ENCODE results near the gene OPCML. TPM values are rescaled to one million over a fixed set of nuclear protein-coding genes. Genes with fewer than 3 reads are reported as not detected.

Gene OPCML
- total and polyA plus RNA-seq, 9 donors, result 0.59 to 3.5 (median 1.5) TPM

DNA sequence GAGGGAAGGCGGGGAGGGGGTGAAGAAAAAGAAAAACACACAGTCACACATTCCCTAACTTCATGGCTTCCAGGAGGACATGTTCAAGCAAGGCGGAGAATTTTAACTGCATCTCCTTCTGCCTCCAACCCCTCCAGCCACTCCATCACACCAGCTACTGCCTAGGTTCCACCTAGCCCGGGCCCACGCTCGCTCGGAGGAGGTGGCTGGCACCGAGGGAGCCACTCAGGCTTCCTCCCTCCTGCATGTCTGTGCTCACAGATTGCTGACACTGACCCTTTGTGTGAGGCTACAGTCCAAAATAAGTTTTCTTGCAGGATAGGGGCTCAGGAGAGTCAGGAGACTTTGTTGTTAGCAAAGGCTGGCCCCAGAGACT is 9.4 kb upstream of the OPCML start:
- no peaks in the 10 kb centered on the region for H3K9me3 ChIP-seq (replicated peaks; ENCODE audit: control insufficient read depth, low read depth, low read length)
- no peaks in the 10 kb centered on the region for H3K4me1 ChIP-seq (ENCODE audit: control insufficient read depth, insufficient read depth, low read length)
- H3K4me3 ChIP-seq (ENCODE audit: low read length), result no peak overlapping the region
- 56% methylated on average over 4 of the region's 7 CpGs for WGBS (ENCODE audit: insufficient coverage)
- no peaks in the 10 kb centered on the region for H3K36me3 ChIP-seq (ENCODE audit: control insufficient read depth, insufficient read depth, low read length)
- no peak for DNase-seq
- no peak overlapping the region for H3K27ac ChIP-seq (ENCODE audit: low read length)
- no peaks in the 10 kb centered on the region for H3K27me3 ChIP-seq (ENCODE audit: control insufficient read depth, insufficient read depth, low read length)

DNA sequence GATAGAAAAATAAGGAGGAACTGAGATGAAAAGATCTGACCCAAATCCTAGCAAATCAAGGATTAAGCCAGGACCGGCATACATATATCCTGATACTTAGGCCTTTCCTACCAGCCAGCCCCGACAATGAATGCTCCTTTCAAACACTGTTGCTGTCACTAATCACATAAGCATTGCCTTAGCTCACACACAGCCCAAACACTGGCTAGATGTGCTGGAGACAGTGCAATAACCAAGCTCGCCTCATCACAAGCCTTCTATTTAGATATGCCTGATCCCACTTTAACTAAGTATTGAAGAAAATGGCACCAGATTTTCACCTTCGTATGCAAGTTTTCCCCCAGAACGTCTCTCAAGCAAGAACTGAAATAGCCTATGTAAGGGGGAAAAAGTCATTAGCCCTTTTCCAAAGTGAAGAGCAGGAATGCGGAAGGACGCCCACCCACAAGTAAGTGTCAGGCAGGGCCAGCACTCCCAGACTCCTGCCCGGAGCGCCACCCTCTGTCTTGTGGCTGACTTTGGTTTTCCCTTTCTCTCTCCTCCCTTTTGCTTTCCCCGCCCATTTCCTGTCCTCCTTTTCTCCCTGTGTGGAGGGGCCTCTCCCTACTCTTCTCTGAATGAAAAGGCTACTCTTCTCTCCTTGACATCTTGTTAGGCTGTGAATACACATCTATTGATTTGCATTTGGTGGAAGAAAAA is 8.9 kb upstream of the OPCML start:
- H3K4me3 ChIP-seq (ENCODE audit: low read length), result no peak overlapping the region
- peaks cover under 1% of the 10 kb centered on the region for H3K27me3 ChIP-seq (ENCODE audit: control insufficient read depth, insufficient read depth, low read length)
- no peak overlapping the region for H3K27ac ChIP-seq (ENCODE audit: low read length)
- H3K9me3 ChIP-seq (replicated peaks; ENCODE audit: control insufficient read depth, low read depth, low read length), result no peaks in the 10 kb centered on the region
- 48% methylated on average over 7 of the region's 10 CpGs for WGBS (ENCODE audit: insufficient coverage)
- no peaks in the 10 kb centered on the region for H3K36me3 ChIP-seq (ENCODE audit: control insufficient read depth, insufficient read depth, low read length)
- no peak for DNase-seq
- no peaks in the 10 kb centered on the region for H3K4me1 ChIP-seq (ENCODE audit: control insufficient read depth, insufficient read depth, low read length)

DNA sequence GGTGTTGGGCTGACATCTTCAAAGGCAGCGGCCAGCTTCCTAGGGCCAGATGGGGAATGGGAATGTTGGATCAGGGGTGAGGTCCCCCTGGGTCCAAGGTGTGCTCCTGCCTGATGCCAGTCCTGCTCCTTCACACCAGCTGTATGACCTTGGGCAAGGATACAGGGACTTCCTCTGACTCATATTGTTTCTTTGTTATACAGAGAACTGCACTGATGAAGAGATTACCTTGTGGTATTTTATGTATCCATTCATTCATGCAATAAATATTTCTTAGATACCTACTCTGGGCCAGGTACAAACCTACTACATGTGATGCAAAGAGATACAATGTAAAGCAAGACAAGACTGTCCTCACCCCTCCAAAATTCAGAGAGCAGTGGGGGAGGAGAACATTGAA is 3.9 kb upstream of the OPCML start:
- no peak overlapping the region for H3K4me3 ChIP-seq (ENCODE audit: low read length)

DNA sequence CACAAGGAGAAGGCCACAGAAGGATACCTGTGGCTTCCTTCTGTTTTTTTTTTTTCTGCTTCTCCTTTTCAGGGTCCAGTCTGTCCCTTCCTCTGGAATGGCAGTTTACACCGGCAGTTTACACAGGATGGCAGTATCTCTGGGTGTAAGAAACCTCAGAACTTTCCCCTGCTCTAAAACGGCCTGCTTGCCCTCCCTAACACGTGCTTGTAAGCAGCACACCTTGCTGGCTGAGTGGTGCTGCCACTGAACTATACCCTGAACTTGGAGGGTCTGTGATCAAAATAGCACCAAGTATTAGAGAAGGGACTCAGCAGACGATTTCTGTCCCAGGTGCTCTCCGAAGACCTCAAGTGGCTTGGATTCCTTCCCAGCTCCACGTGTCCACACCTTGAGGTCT is 904 bp upstream of the OPCML start:
- H3K27me3 ChIP-seq (ENCODE audit: control insufficient read depth, insufficient read depth, low read length), result peaks cover 55% of the 10 kb centered on the region

More for the DNA sequence above, 3.9 kb upstream of the OPCML start:
- no peak for DNase-seq
- Histone ChIP-seq H3K9me3 (replicated peaks; ENCODE audit: control insufficient read depth, low read depth, low read length) (no peaks in the 10 kb centered on the region), H3K4me1 (ENCODE audit: control insufficient read depth, insufficient read depth, low read length) (no peaks in the 10 kb centered on the region), H3K36me3 (ENCODE audit: control insufficient read depth, insufficient read depth, low read length) (no peaks in the 10 kb centered on the region), H3K27ac (ENCODE audit: low read length) (no peak overlapping the region), H3K27me3 (ENCODE audit: control insufficient read depth, insufficient read depth, low read length) (peaks cover 30% of the 10 kb centered on the region)
- WGBS (ENCODE audit: insufficient coverage), result no CpG with 5 or more reads among the region's 1 CpG

DNA sequence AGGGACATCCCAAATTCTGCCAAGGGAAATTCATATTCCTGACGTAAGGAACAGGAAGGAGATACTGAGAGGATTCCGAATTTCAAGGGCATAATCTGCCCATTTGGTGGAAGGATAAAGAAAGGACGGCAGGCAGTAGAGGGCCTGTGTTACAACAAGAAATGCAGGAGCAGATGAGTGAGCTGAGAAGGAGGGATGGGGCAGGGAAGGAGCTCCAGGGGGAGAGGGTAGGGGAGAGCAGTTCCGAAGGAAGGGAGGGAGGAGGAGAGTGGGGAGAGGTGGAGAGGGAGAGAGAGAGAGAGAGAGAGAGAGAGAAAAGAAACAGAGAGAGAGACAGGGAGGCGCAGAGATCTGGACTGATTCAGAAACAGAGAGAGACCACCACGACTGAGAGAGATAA is 843 bp downstream of the OPCML start:
- Histone ChIP-seq H3K27ac (ENCODE audit: low read length) (no peak overlapping the region), H3K27me3 (ENCODE audit: control insufficient read depth, insufficient read depth, low read length) (peaks cover 61% of the 10 kb centered on the region), H3K9me3 (replicated peaks; ENCODE audit: control insufficient read depth, low read depth, low read length) (no peaks in the 10 kb centered on the region), H3K4me1 (ENCODE audit: control insufficient read depth, insufficient read depth, low read length) (no peaks in the 10 kb centered on the region), H3K36me3 (ENCODE audit: control insufficient read depth, insufficient read depth, low read length) (no peaks in the 10 kb centered on the region), H3K4me3 (ENCODE audit: low read length) (no peak overlapping the region)
- 5% methylated on average over 5 of the region's 6 CpGs for WGBS (ENCODE audit: insufficient coverage)
- DNase-seq, result no peak

More for the DNA sequence above, 904 bp upstream of the OPCML start:
- H3K4me1 ChIP-seq (ENCODE audit: control insufficient read depth, insufficient read depth, low read length), result no peaks in the 10 kb centered on the region
- no peaks in the 10 kb centered on the region for H3K36me3 ChIP-seq (ENCODE audit: control insufficient read depth, insufficient read depth, low read length)
- no peak overlapping the region for H3K27ac ChIP-seq (ENCODE audit: low read length)
- no peaks in the 10 kb centered on the region for H3K9me3 ChIP-seq (replicated peaks; ENCODE audit: control insufficient read depth, low read depth, low read length)
- no peak for DNase-seq
- 40% methylated on average over 6 of the region's 6 CpGs for WGBS (ENCODE audit: insufficient coverage)
- no peak overlapping the region for H3K4me3 ChIP-seq (ENCODE audit: low read length)

DNA sequence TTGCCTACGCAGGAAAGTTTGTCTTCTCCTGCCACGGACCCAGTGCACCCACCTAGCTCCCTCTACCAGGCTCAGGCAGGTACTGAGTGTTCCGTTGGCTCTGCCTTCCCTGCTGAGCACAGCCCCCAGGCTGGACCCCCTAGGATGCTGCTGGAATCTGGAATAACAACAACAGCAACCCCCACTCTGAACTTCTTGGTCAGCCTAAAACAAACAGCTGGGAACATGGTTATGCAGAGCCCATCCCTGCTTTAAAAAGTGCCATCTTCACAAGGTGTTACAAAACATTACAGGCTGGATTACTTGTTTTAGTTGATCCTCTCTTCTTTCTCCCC is 1.8 kb downstream of the OPCML start:
- no peaks in the 10 kb centered on the region for H3K4me1 ChIP-seq (ENCODE audit: control insufficient read depth, insufficient read depth, low read length)
- H3K9me3 ChIP-seq (replicated peaks; ENCODE audit: control insufficient read depth, low read depth, low read length), result no peaks in the 10 kb centered on the region
- no peak overlapping the region for H3K4me3 ChIP-seq (ENCODE audit: low read length)
- no peak overlapping the region for H3K27ac ChIP-seq (ENCODE audit: low read length)
- WGBS (ENCODE audit: insufficient coverage), result 8% methylated on average over 3 of the region's 3 CpGs
- H3K36me3 ChIP-seq (ENCODE audit: control insufficient read depth, insufficient read depth, low read length), result no peaks in the 10 kb centered on the region
- peaks cover 59% of the 10 kb centered on the region for H3K27me3 ChIP-seq (ENCODE audit: control insufficient read depth, insufficient read depth, low read length)
- no peak for DNase-seq

DNA sequence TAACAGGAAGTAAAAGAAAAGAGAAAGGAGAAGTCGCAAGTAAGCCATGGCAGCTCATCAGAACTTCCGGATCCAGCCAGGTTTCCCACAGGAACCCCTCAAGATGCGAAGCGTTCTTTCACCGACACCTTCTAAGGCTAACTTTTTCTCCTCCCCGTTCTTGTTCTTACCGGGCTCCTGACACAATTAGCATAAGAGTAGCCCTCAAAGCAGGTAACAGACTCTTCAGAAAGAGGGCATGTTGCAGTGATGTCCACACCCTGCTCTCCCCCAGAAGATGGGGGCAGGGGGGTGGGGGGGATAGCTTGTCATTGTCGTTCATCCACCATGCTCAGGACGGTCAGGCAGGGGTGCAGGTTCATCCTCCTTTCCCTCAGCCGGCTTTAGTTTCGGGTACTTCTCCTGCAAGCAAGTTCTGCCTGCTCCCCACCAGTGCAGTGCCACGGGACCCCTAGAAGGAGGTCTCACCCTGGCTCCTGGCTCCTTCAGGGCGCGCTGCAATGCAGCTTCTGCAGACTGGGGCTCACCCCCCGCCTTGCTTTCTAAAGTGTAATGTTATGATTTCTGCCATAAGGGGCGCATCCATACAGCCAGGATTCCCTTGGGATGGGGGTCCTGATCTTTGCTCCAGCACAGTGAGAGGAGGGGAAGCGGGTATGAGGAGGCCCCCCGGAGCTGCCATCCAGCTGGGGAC is 2.3 kb downstream of the OPCML start:
- peaks cover 56% of the 10 kb centered on the region for H3K27me3 ChIP-seq (ENCODE audit: control insufficient read depth, insufficient read depth, low read length)
- H3K4me1 ChIP-seq (ENCODE audit: control insufficient read depth, insufficient read depth, low read length), result no peaks in the 10 kb centered on the region
- no peak for DNase-seq
- H3K4me3 ChIP-seq (ENCODE audit: low read length), result no peak overlapping the region
- H3K36me3 ChIP-seq (ENCODE audit: control insufficient read depth, insufficient read depth, low read length), result no peaks in the 10 kb centered on the region
- 16% methylated on average over 15 of the region's 18 CpGs for WGBS (ENCODE audit: insufficient coverage)
- H3K9me3 ChIP-seq (replicated peaks; ENCODE audit: control insufficient read depth, low read depth, low read length), result no peaks in the 10 kb centered on the region
- H3K27ac ChIP-seq (ENCODE audit: low read length), result no peak overlapping the region

DNA sequence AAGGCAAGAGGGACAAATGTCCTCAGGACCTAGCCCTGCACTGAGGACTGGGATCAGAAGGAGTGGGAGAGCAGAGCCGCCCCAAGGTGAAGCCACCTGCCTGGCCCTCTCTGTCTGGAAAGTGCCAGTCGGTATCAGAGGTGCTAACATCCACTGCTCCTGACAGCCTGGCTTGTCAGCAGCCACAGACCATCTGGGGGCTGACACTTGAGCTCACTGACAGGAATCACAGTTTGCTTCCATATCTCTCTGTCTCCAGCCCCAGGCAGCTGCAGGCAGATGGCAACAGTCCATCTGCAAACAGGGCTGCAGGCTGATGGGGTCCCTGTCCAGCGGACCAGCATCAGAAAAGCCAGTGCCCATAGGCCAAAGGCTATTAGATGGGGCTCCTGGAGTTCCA is 5.5 kb downstream of the OPCML start:
- DNase-seq, result no peak
- Histone ChIP-seq H3K9me3 (replicated peaks; ENCODE audit: control insufficient read depth, low read depth, low read length) (no peaks in the 10 kb centered on the region), H3K4me1 (ENCODE audit: control insufficient read depth, insufficient read depth, low read length) (no peaks in the 10 kb centered on the region), H3K27me3 (ENCODE audit: control insufficient read depth, insufficient read depth, low read length) (peaks cover 37% of the 10 kb centered on the region), H3K27ac (ENCODE audit: low read length) (no peak overlapping the region), H3K4me3 (ENCODE audit: low read length) (no peak overlapping the region), H3K36me3 (ENCODE audit: control insufficient read depth, insufficient read depth, low read length) (no peaks in the 10 kb centered on the region)
- 40% methylated on average over 3 of the region's 3 CpGs for WGBS (ENCODE audit: insufficient coverage)

DNA sequence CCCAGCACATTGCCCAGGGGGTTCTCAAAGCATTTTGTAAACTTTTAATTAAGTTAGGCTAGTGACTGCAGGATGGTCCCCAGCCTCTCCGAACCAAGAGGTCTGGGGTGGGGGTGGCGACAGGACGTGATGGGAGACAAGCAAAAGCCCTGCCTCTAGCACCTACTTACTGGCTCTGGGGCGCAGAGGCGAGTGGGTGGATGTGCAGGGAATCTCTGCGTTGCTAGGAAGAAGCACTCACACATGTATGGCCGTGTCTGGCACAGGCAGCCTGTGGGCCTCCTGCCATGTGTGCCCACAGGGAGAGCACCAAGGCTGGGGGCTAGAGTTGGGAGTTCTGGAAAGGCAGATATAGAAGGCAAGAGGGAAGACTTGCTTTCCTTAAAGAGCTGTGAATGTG is 6.3 kb downstream of the OPCML start:
- WGBS (ENCODE audit: insufficient coverage), result 76% methylated on average over 6 of the region's 7 CpGs
- no peak for DNase-seq
- no peaks in the 10 kb centered on the region for H3K4me1 ChIP-seq (ENCODE audit: control insufficient read depth, insufficient read depth, low read length)
- H3K4me3 ChIP-seq (ENCODE audit: low read length), result no peak overlapping the region
- H3K27ac ChIP-seq (ENCODE audit: low read length), result no peak overlapping the region
- H3K27me3 ChIP-seq (ENCODE audit: control insufficient read depth, insufficient read depth, low read length), result peaks cover 29% of the 10 kb centered on the region
- H3K9me3 ChIP-seq (replicated peaks; ENCODE audit: control insufficient read depth, low read depth, low read length), result no peaks in the 10 kb centered on the region
- no peaks in the 10 kb centered on the region for H3K36me3 ChIP-seq (ENCODE audit: control insufficient read depth, insufficient read depth, low read length)

DNA sequence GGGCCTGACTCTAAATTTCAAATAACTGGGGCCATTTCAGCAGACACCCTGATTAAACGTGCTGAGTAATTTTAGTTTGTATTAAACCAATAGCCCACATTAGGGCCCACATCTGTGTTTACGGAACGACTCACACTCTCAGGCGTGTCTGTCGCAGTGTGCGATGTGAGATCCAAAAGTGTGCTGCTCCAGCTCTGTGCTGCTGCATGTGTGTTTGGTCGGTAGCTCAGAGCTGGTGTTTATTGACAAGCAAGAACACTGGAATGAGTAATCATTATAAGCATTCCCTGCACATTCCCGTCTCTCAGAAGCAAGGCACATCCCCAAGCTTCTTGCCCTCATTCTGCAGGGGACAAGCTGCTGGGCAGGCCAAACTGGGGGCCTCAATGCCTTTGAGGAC is 7.8 kb downstream of the OPCML start:
- no CpG with 5 or more reads among the region's 8 CpGs for WGBS (ENCODE audit: insufficient coverage)
- H3K27ac ChIP-seq (ENCODE audit: low read length), result no peak overlapping the region
- DNase-seq, result no peak
- H3K9me3 ChIP-seq (replicated peaks; ENCODE audit: control insufficient read depth, low read depth, low read length), result no peaks in the 10 kb centered on the region
- no peaks in the 10 kb centered on the region for H3K4me1 ChIP-seq (ENCODE audit: control insufficient read depth, insufficient read depth, low read length)
- H3K27me3 ChIP-seq (ENCODE audit: control insufficient read depth, insufficient read depth, low read length), result peaks cover 19% of the 10 kb centered on the region
- no peaks in the 10 kb centered on the region for H3K36me3 ChIP-seq (ENCODE audit: control insufficient read depth, insufficient read depth, low read length)
- H3K4me3 ChIP-seq (ENCODE audit: low read length), result no peak overlapping the region

Data from muscle of leg (tissue), 11 donors.